Measurements from ENCODE around the gene PKD1. TPM values are rescaled to one million over a fixed set of nuclear protein-coding genes. Genes with fewer than 3 reads are reported as not detected.

Gene PKD1
- total RNA-seq, 4 donors from 2014 or later, result 181 to 492 (median 352) TPM

DNA sequence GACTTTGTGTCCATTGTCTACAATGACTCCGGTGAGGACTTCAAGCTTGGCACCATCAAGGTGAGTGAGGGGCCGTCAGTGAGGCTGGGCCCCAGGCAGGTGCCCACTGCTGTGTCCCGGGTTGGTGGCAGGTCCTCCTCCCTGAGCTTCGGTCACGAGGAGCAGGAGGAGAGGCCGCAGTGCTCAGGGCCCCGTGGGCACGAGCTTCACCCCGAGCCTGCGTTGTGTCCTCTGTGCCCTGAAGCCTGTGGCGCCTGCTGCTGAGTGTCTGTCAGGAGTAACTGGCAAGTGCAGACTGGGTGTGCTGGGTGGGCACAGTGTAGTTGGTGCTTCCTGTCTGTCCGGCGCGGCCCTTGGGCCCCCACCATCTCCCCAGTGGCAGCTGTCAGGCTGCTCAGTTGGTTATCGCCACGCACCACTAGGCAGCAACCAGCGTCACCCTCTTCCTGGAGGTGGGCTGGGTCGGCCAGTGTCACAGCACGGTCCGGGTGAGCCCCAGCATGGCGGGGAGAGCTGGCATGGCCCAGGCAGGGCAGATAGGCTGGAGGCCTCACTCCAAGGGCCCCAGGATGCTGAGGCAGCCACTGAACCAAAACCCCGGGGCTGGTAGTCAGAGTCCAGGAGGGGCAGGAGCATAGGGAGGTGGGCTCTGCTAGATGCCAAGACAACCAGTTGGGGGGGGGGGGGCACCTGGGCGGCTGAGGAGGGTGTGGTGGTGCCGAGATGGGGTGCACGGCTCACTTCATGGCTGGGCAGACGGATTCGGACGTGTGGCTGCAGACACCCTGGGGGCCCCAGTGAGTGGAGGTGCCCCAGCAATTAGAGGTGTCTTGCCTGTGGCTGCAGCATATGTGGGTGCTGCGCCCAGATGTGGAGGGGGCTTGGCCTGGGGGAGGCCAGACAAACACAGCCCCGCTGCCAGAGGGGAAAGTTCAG is 48.6 kb downstream of the PKD1 start:
- 86% methylated on average over 9 of the region's 30 CpGs; no CpG with 5 or more reads in 1 of the 2 donors for WGBS, 2 donors (ENCODE audit: low coverage in 1 of 2)
- Histone ChIP-seq H3K27me3 (no peaks in the 10 kb centered on the region), H3K4me3 (no peak overlapping the region), H3K36me3 (peaks cover 0 to 99% of the 10 kb centered on the region in 2 donors), H3K9me3 (no peaks in the 10 kb centered on the region), H3K4me1 (peaks cover 0 to 29% (median 17%) of the 10 kb centered on the region in 3 donors), H3K27ac (peak overlapping the region in 2 of 4 donors; percentile 50 to 53)
- ATAC-seq, result no peak
- TF ChIP-seq POLR2A (IDR thresholded peaks at IDR 0.05) (no peak), POLR2AphosphoS5 (IDR thresholded peaks at IDR 0.05) (peak; percentile 4)

DNA sequence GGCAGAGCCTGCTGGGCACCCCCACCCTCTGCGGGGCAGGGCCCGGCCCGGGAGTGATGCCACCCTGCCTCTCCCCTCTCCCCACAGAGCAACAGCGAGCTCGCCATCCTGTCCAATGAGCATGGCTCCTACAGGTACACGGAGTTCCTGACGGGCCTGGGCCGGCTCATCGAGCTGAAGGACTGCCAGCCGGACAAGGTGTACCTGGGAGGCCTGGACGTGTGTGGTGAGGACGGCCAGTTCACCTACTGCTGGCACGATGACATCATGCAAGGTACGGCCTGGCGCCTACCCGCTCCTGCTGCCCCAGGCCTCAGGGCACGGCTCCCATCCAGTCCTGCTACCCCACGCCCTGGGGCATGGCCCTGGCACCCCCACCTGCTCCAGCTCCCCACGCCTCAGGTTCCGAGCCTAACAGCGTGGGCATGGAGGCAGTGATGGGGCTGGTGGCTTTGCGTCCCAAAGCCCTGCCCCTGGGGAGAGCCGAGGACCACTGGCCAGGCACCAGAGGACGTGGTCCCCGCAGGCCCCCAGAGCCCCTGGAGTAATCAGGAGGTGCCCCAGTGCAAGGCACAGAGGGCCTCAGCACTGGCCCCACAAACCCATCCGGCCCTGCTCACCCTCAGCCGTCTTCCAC is 49.5 kb downstream of the PKD1 start:
- TF ChIP-seq POLR2AphosphoS5 (IDR thresholded peaks at IDR 0.05), result peak; percentile 21
- TF ChIP-seq, protein P1, sequence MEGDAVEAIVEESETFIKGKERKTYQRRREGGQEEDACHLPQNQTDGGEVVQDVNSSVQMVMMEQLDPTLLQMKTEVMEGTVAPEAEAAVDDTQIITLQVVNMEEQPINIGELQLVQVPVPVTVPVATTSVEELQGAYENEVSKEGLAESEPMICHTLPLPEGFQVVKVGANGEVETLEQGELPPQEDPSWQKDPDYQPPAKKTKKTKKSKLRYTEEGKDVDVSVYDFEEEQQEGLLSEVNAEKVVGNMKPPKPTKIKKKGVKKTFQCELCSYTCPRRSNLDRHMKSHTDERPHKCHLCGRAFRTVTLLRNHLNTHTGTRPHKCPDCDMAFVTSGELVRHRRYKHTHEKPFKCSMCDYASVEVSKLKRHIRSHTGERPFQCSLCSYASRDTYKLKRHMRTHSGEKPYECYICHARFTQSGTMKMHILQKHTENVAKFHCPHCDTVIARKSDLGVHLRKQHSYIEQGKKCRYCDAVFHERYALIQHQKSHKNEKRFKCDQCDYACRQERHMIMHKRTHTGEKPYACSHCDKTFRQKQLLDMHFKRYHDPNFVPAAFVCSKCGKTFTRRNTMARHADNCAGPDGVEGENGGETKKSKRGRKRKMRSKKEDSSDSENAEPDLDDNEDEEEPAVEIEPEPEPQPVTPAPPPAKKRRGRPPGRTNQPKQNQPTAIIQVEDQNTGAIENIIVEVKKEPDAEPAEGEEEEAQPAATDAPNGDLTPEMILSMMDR (IDR thresholded peaks at IDR 0.05), result no peak
- H3K4me1 ChIP-seq, result peaks cover 0 to 29% (median 11%) of the 10 kb centered on the region in 3 donors
- no CpG with 5 or more reads among the region's 27 CpGs for WGBS, 2 donors (ENCODE audit: low coverage in 1 of 2)
- peak overlapping the region in 3 of 4 donors; percentile 24 to 53 (median 50) for H3K27ac ChIP-seq
- H3K36me3 ChIP-seq, result peaks cover 0 to 99% of the 10 kb centered on the region in 2 donors
- H3K27me3 ChIP-seq, result no peaks in the 10 kb centered on the region
- no peaks in the 10 kb centered on the region for H3K9me3 ChIP-seq
- H3K4me3 ChIP-seq, result no peak overlapping the region
- ATAC-seq, result no peak

DNA sequence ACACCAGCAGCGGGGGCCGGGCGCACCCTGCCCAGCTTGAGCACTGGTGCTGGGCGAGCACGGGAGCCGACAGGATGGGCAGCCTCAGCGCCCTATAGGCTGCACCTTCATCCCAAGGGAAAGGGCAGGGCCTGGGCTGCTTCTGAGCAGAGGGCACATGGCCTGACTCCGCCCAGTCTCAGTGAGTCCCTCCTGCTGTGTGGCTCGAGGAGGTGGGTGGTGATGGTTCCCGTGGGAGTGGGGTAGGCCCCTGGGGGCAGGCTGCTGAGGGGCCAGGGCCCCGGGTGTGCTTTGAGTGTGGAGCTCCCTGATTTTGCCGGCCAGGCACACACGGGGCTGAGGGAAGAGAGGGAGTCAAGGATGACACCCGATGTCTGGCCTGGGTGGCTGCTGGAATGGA is 50.0 kb downstream of the PKD1 start:
- peak overlapping the region in 3 of 4 donors; percentile 24 to 53 (median 50) for H3K27ac ChIP-seq
- peaks cover 0 to 100% of the 10 kb centered on the region in 2 donors for H3K36me3 ChIP-seq
- TF ChIP-seq POLR2AphosphoS5 (IDR thresholded peaks at IDR 0.05) (no peak), POLR2A (IDR thresholded peaks at IDR 0.05) (no peak), EP300 (IDR thresholded peaks at IDR 0.05) (no peak)
- TF ChIP-seq, protein P1 (IDR thresholded peaks at IDR 0.05), result no peak
- no peak overlapping the region for H3K4me3 ChIP-seq
- WGBS, 2 donors (ENCODE audit: low coverage in 1 of 2), result no CpG with 5 or more reads among the region's 14 CpGs
- no peak for ATAC-seq
- no peaks in the 10 kb centered on the region for H3K27me3 ChIP-seq
- H3K4me1 ChIP-seq, result peaks cover 0 to 30% (median 11%) of the 10 kb centered on the region in 3 donors
- no peaks in the 10 kb centered on the region for H3K9me3 ChIP-seq

DNA sequence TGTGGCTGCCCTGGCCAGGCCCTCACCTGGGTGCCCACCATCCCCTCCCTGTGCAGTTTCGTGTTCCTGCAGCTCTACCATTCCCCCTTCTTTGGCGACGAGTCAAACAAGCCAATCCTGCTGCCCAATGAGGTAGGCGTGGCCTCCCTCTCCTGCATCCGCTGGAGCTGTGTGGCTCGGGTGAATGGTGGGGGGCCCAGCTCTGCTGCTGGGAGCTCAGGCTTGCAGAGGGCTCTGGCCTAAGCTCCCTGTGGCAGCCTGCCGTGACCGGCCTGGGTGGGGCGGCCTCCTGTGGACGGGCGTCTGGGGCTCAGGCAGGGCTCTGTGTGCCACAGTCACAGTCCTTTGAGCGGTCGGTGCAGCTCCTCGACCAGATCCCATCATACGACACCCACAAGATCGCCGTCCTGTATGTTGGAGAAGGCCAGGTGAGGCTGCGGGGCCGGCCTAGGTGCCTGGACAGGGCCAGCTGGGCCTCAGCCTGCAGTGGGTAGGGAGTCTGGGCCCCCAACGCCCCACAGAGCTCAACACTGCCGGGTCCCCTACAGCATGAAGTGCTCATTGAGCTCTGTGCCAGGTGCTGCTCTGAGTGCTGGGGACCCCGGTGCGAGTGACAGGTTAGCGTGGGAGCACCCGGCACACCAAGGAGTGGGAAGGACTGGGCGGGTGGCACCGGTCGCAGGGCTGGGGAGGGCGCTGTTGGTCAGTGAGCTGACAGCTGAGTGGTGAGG is 50.6 kb downstream of the PKD1 start:
- Histone ChIP-seq H3K4me1 (peaks cover 0 to 30% (median 11%) of the 10 kb centered on the region in 3 donors), H3K27me3 (no peaks in the 10 kb centered on the region), H3K4me3 (no peak overlapping the region), H3K36me3 (peaks cover 0 to 100% of the 10 kb centered on the region in 2 donors), H3K9me3 (no peaks in the 10 kb centered on the region), H3K27ac (peak overlapping the region in 3 of 4 donors; percentile 24 to 53 (median 50))
- WGBS, 2 donors (ENCODE audit: low coverage in 1 of 2), result 87% methylated on average over 6 of the region's 29 CpGs; no CpG with 5 or more reads in 1 of the 2 donors
- TF ChIP-seq EP300 (IDR thresholded peaks at IDR 0.05), result no peak
- TF ChIP-seq, protein P1 (IDR thresholded peaks at IDR 0.05), result no peak
- ATAC-seq, result no peak
